ENCODE results near the gene XAB2.
"Not testable (repeated sequence)": the region's sequence is repeated elsewhere in the genome, so short reads cannot be mapped to it uniquely, and the experiment has no call there.

Gene XAB2

GRCh38 chr19:7648265-7649014 is 19.1 kb upstream of the XAB2 start:
- no peak for DNase-seq

DNA sequence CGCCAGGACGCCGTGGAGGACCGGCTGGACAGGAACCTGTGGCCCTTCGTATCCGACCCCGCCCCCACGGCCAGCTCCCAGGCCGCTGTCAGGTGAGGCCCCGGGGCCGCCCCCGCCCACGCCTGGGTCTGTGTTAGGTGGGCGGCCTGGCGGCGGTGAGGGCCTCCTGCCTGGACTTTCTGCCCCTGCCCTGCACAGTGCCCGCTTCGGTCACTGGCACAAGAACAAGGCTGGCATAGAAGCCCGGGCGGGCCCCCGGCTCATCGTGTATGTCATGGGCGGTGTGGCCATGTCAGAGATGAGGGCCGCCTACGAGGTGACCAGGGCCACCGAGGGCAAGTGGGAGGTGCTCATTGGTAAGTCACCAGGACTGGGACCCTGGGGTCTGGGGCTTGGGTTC is 17.8 kb upstream of the XAB2 start:
- DNase-seq: no peak

GRCh38 chr19:7646426-7646700 is 17.0 kb upstream of the XAB2 start:
- no peak for DNase-seq

DNA sequence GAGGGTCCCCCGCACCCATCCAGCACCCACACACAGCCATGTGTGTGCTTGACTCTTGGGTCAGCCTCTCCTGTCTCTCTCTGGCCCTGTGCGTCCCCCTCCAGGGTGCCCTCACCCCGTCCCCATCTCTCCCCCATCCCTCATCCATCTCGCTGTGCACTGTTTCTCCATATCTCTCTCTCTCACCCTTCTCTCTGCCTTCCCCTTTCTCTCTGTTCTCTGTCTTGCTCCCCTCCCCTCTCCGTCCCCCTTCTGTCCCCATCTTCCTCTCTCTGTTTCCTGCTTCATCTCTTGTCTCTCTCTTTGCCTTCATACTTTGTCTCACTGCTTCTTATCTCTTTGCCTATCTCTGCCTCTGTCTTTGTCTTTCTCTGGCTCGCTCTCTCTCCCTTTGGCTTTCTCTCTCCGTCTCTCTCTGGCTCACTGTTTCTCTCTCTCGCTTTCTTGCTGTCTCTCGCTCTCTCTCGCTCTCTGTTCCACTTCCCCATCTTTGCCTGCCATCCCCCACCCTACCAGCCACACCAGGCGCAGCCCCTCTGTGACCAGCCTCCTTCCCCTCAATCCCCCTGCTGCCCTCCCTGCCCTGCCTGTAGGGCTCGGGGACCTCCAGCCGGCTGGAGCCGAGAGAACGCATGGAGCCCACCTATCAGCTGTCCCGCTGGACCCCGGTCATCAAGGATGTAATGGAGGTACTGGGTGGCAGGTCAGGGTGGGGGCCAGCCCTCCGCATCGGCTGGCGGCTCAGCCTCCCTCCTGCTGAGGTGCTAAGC is 16.5 kb upstream of the XAB2 start:
- no peak for DNase-seq

DNA sequence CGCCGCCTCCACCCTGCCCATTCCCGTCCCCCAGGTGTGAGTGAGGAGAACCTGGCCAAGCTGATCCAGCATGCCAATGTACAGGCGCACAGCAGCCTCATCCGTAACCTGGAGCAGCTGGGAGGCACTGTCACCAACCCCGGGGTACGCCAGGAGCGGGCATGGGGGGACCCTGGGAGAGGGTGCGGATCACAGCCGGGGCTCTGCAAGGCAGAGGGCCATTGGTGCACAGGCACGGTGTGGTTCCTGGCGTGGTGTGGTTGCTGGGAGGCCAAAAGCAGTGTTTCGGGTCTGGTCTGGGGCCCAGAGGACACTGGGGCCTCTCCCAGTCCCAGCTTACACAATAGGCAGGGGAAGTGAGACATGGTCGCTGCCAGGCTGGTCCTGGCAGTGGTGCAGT is 15.8 kb upstream of the XAB2 start:
- no peak for DNase-seq

GRCh38 chr19:7644550-7644877 is 15.2 kb upstream of the XAB2 start:
- no peak for DNase-seq

DNA sequence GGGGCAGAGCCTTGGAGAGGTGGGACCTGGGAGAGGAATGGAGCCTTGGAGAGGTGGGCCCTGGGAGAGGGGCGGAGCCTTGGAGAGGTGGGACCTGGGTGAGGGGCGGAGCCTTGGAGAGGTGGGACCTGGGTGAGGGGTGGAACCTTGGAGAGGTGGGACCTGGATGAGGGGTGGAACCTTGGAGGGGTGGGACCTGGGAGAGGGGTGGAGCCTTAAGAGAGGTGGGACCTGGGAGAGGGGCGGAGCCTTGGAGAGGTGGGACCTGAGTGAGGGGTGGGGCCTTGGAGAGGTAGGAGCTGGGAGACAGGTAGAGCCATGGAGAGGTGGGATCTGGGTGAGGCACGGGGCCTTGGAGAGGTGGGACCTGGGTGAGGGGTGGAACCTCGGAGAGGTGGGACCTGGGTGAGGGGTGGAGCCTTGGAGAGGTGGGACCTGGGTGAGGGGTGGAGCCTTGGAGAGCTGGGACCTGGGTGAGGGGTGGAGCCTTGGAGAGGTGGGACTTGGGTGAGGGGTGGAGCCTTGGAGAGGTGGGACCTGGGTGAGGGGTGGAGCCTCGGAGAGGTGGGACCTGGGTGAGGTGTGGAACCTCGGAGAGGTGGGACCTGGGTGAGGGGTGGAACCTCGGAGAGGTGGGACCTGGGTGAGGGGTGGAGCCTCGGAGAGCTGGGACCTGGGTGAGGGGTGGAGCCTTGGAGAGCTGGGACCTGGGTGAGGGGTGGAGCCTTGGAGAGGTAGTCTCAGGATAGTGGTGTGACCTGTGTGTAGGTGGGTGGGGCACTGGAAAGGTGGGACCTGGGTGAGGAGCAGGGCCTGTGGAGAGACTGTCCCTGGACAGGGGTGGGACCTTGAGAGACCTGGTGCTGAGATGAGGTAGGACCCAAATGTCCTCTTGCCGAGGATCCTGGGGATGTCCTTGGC is 14.5 kb upstream of the XAB2 start:
- not testable (repeated sequence) for DNase-seq

GRCh38 chr19:7643031-7643415 is 13.7 kb upstream of the XAB2 start:
- no peak for DNase-seq

- DNase-seq: no peak
These were observed 13.1 kb upstream of the XAB2 start for GRCh38 chr19:7642295-7643030.

GRCh38 chr19:7641290-7642276 is 12.2 kb upstream of the XAB2 start:
- DNase-seq: no peak

GRCh38 chr19:7640803-7641202 is 11.5 kb upstream of the XAB2 start:
- no peak for DNase-seq

DNA sequence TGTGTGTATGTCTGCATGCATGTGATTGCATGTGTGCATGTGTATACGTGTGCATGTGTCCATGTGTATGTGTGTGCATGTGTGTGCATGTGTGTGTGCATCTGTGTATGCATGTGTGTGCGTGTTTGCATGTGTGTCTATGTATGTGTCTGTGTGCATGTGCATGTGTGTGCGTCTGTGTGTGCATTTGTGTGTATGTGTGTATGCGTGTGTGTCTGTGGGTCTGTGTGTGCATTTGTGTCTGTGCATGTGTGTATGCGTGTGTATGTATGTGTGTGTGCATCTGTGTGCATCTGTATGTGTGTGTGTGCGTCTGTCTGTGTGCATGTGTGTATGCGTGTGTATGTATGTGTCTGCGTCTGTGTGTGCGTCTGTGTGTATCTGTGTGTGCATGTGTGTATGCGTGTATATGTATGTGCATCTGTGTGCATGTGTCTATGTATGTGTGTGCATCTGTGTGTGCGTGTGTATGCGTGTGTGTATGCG is 10.6 kb upstream of the XAB2 start:
- DNase-seq: no peak

DNA sequence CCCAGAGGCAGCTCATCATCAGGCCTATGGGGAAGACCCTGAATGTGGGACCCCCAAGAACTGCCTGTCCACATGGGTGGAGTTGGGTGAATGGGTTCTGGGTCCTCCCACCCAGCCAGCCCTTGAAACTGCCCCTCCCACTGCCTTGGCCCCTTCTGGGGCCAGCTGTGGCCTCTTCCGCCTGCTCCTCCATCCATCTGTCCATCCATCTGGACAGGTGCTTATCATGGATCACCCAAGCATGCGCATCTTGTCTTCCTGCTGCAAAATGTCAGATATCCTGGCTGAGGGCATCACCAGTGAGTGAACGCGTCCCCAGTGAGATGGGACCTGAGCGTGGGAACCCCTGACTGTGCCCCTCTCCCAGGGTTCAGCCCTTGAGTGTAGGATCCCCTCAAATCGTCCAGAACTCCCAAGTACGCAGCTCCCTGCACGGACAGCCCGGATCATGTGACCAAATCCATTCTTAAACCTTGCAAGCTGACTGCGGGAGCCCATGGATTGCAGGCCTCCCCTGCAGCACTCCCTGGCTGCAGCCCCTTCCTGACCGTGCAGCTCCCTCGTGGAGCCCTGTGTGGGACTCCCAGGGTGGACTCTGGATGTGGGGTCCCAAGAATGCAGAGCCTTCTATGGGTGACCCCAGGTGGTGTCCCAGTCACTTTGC is 9.6 kb upstream of the XAB2 start:
- DNase-seq: no peak

DNA sequence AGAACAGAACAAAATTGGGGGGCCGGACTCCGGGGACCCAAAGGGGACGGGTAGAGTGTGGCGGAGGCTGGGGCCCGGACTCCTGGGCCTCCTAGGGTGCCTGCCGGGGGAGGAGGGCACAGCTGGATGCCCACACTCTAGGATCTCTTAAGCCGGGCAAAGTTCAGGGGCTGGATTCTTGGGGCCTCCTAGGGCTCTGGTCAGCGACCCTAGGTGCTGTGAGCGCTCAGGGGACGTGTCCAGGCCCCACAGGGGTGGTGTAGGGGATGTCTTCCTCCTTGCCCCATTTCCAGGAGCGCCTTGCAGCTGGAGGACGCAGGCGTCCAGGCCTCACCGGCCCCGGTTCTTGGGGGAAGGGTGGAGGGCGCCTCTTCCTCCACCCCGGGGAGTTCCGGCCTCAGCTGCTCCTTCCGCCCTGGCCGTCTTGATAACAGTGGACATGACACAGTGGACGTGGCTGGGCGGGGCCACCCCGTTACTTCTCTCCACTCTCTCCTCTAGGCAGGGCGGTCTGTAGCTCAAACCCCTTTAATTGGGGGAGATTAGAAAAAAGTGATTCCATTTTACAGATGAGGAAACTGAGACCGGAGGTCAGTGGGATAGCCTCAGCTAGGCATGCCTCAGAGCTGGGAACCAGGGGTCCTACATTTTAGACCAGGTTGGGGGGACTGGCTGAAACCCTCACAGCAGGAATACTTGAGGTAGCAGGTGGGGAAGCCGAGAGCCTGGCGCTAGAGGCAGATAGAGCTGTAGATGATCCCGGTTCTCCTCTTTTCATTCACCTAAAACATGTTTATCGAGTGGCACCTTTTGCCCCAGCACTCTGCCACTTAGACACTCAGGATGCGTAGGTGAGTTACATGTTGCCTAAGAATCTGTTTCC is 8.3 kb upstream of the XAB2 start:
- DNase-seq: peak; percentile 10

DNA sequence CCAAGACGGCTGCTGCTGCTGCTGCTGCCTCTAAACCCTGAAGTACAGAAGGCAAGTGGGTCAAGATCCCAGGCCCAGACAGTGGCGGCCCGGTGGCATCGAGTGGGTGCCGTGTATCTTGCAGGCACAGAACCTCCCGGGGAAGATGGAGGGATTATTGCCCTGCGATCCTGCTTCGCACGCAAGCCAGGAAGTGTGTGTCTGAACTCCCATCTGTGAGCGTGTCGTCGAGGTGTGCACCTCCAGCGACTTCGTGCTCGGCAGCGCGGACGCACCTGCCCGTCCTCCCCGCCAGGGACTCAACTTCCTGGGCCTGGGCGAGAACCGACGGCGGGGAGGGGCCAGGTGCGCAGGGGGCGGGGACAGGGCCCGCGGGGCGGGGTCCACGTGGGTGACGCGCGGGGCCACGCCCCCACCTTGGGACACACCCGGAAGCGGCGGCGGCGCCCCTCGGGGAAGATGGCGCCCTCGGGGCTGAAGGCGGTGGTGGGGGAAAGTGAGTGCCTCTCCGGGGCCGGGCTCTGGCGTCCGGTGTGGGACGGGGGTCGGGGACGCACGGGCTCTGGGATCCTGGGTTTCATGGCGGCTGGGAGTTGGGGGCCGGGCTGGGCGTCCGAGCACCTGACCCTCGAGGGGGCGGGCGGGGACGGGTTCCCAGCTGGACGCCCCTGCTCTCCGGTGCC is 7.5 kb upstream of the XAB2 start, which contains the start of gene STXBP2:
Gene STXBP2, plus strand, starts transcription at position 420 of the 683 bp plus-strand sequence. Its CDS starts 40 bp downstream, at position 460.
- DNase-seq: peak; percentile 92

DNA sequence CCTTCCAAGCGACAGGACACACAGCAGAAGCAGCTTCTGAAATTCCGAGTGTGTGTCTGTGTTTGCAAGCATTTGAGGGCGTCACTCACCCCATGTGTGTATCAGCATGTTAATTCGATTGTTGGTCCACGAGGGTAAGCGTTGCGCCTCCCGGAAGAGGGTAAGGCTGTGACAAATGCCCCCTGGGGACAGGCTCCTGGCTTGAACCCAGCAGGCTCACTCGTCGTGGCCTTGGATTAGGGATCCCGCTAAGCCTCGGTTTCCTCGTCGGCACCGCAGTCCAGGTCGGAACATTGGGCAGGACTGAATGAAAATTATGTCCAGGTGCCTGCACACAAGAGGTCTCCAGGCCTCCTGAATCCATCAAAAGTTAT is 7.0 kb upstream of the XAB2 start:
- no peak for DNase-seq

GRCh38 chr19:7635670-7636069 is 6.3 kb upstream of the XAB2 start:
- no peak for DNase-seq

DNA sequence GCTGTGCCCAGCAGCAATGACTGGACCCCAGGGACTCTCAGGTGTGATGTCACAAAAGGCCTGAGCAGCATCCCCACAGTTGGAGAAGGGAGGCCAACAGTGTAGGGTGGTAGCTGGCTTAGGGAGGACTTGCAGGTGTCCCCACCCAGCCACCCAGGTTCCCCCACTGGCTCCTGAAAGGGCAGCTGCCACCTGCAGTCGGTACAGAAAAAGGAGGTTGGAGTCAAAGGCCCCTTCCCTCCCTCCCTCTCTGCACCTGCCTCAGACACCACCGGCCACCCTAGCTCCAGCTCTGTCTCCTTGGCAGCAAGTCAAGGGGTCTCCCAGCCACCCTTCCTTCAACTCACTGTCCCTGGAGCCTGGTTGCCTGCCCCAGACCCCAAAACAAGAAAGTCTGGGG is 4.4 kb upstream of the XAB2 start, which contains the start of gene PCP2:
Gene PCP2, minus strand, starts transcription at position 22 of the 400 bp plus-strand sequence. CDS start 262 bp downstream, outside the sequence.
- DNase-seq: no peak

Measured in activated CD4-positive, alpha-beta T cell treated with anti-CD3 and anti-CD28 coated beads, Interleukin-2, amount 50 U/mL, for 16 hours (primary cell).